Transverse colon (tissue), 3 donors: ENCODE measurements around the gene NOA1.

Experiments
- CTCF ChIP-seq, 5 experiments: fragments of 200-600 bp in 3 of 5; fragments of 450-650 bp in 2 of 5; sonication (generic) in 3 of 5; IDR thresholded peaks; 1 replicate in 2 of 5; 2 replicates in 3 of 5; pipeline ENCODE4 v1.5.1; 2016 to 2017; ENCODE audit warnings: antibody characterized with exemption in 5 of 5, inconsistent platforms in 3 of 5, mild to moderate bottlenecking in 2 of 5, moderate library complexity in 1 of 5
- EP300 ChIP-seq: sonication (generic); formaldehyde crosslinking; IDR thresholded peaks from one replicate; pipeline ENCODE4 v1.6.1; 2017; ENCODE audit warnings: antibody characterized with exemption, low read depth
- POLR2A ChIP-seq: fragments of 450-650 bp; IDR thresholded peaks from one replicate; pipeline ENCODE4 v1.6.1; 2016; ENCODE audit warnings: antibody characterized with exemption, mild to moderate bottlenecking, moderate library complexity

- TF ChIP-seq CTCF (IDR thresholded peaks at IDR 0.05) (no peak), POLR2A (no peak), EP300 (no peak)
Measured at GRCh38 chr4:56972389-56972788, 5.0 kb downstream of the NOA1 start.
